Measurements from ENCODE around the gene PANK4. TPM values are rescaled to one million over a fixed set of nuclear protein-coding genes. Genes with fewer than 3 reads are reported as not detected.

PANK4 gene
- total RNA-seq, 6 donors from 2014 or later = 20.7 to 123 (median 36.9) TPM

DNA sequence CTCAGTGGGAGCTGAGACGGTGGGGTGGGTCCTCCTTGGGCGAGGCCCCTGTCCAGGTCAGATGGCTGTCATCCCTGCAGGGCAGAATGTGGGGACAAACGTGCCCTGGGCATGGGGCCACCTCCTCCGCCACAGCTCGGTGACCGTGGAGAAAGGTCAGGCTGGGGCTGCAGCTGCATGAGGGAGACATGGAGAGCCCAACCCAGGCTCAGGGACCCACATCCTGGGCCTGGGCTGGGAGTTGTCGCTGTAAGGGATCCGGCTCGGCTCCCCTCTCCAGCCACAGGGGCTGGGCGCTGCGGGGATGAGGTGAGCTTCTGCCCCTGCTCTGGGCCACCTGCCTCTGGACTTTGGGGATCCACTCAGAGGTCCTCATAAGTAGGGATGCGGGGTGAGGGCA, 50.8 kb downstream of the PANK4 start:
- Histone ChIP-seq H3K4me3 (no peak overlapping the region), H3K27me3 (no peaks in the 10 kb centered on the region), H3K36me3 (no peaks in the 10 kb centered on the region), H3K9me3 (no peaks in the 10 kb centered on the region), H3K4me1 (no peaks in the 10 kb centered on the region), H3K27ac (no peak overlapping the region)
- 84 to 93% methylated on average over 3 to 12 of the region's 12 CpGs for WGBS, 2 donors
- DNase-seq (no peak), ATAC-seq (ENCODE audit: low FRiP score in 2 of 2) (no peak)
- no peak for TF ChIP-seq POLR2AphosphoS5 (IDR thresholded peaks at IDR 0.05)
- no peak for TF ChIP-seq EP300 (IDR thresholded peaks at IDR 0.05)
- no peak for TF ChIP-seq CTCF (IDR thresholded peaks at IDR 0.05)
- TF ChIP-seq POLR2A (IDR thresholded peaks at IDR 0.05) = no peak

DNA sequence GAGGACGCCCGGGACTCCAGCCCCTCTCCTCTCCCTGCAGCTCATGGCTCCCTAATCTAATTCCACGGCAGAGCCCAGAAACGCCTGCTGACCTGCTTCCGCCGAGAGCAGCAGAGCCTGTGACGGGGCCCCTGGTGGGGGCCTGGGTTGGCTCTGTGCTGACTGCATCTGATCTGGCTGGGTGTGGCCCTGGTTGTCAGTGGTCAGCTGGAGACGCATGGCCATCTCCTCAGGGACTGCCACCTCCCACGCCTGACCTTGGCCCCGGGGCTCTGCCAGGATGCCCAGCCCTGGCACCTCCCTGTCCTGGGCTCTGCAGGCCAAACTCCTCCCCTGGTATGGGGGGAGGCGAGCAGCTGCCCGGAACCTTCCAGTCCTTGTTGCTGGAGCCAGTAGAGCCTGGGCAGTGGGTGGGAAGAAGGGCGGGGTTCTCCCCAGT, 51.4 kb downstream of the PANK4 start:
- Histone ChIP-seq H3K9me3 (no peaks in the 10 kb centered on the region), H3K36me3 (no peaks in the 10 kb centered on the region), H3K27me3 (no peaks in the 10 kb centered on the region), H3K4me1 (no peaks in the 10 kb centered on the region), H3K27ac (no peak overlapping the region), H3K4me3 (no peak overlapping the region)
- WGBS, 2 donors = 73 to 77% methylated on average over 10 to 11 of the region's 13 CpGs
- TF ChIP-seq CTCF (IDR thresholded peaks at IDR 0.05) (no peak), EP300 (IDR thresholded peaks at IDR 0.05) (no peak), POLR2A (IDR thresholded peaks at IDR 0.05) (no peak)
- DNase-seq = no peak
- ATAC-seq (ENCODE audit: low FRiP score in 2 of 2) = no peak

GRCh38 chr1:2474104-2474844, 52.1 kb downstream of the PANK4 start:
- Histone ChIP-seq H3K4me3 (no peak overlapping the region), H3K4me1 (no peaks in the 10 kb centered on the region), H3K9me3 (no peaks in the 10 kb centered on the region), H3K36me3 (no peaks in the 10 kb centered on the region), H3K27me3 (peaks cover 0 to 6% (median 0%) of the 10 kb centered on the region in 4 donors), H3K27ac (no peak overlapping the region)
- TF ChIP-seq POLR2A (IDR thresholded peaks at IDR 0.05) (no peak), POLR2AphosphoS5 (IDR thresholded peaks at IDR 0.05) (no peak), EP300 (IDR thresholded peaks at IDR 0.05) (no peak), CTCF (IDR thresholded peaks at IDR 0.05) (no peak)
- WGBS, 2 donors = 55 to 63% methylated on average over 3 to 11 of the region's 17 CpGs
- no peak for DNase-seq
- ATAC-seq (ENCODE audit: low FRiP score in 2 of 2) = no peak

- DNase-seq (no peak), ATAC-seq (ENCODE audit: low FRiP score in 2 of 2) (no peak)
- Histone ChIP-seq H3K4me3 (no peak overlapping the region), H3K9me3 (no peaks in the 10 kb centered on the region), H3K36me3 (no peaks in the 10 kb centered on the region), H3K27ac (no peak overlapping the region), H3K27me3 (peaks cover 0 to 7% (median 0%) of the 10 kb centered on the region in 4 donors), H3K4me1 (no peaks in the 10 kb centered on the region)
- TF ChIP-seq POLR2AphosphoS5 (IDR thresholded peaks at IDR 0.05) = no peak
- TF ChIP-seq EP300 (IDR thresholded peaks at IDR 0.05) = no peak
- no peak for TF ChIP-seq POLR2A (IDR thresholded peaks at IDR 0.05)
- no peak for TF ChIP-seq CTCF (IDR thresholded peaks at IDR 0.05)
- 75 to 78% methylated on average over 4 of the region's 13 CpGs for WGBS, 2 donors
Measured at GRCh38 chr1:2473198-2473597, 53.2 kb downstream of the PANK4 start.
